ENCODE results near the gene CRYGB.
"Not testable (repeated sequence)": the region's sequence is repeated elsewhere in the genome, so short reads cannot be mapped to it uniquely, and the experiment has no call there.

CRYGB gene

GRCh38 chr2:208112273-208112745 is 33.6 kb downstream of the CRYGB start:
- not testable (repeated sequence) for DNase-seq

- no peak for DNase-seq
Observed at GRCh38 chr2:208103616-208104015, 42.3 kb downstream of the CRYGB start.

GRCh38 chr2:208101716-208102631 is 44.0 kb downstream of the CRYGB start:
- DNase-seq: peak; percentile 18

- DNase-seq: no peak
Observed at GRCh38 chr2:208099682-208100470, 46.1 kb downstream of the CRYGB start.

GRCh38 chr2:208098701-208099100 is 47.3 kb downstream of the CRYGB start:
- not testable (repeated sequence) for DNase-seq

GRCh38 chr2:208098267-208098666 is 47.7 kb downstream of the CRYGB start:
- DNase-seq: no peak

GRCh38 chr2:208097801-208098200 is 48.2 kb downstream of the CRYGB start:
- DNase-seq: no peak

GRCh38 chr2:208097313-208097712 is 48.6 kb downstream of the CRYGB start:
- no peak for DNase-seq

- no peak for DNase-seq
Observed at GRCh38 chr2:208096080-208096479, 49.9 kb downstream of the CRYGB start.

- DNase-seq: no peak
Observed at GRCh38 chr2:208093128-208093527, 52.8 kb downstream of the CRYGB start.

Data from NCI-H1694 (cell line).